RWPE2 (cell line): ENCODE measurements around the gene GSG1L.

Experiments used
- ATAC-seq: fragments of 200-7000 bp; cut with Tn5 transposase; 3 replicates; pipeline ENCODE4 v1.9.1; 2021; ENCODE audit warnings: low read depth
- DNase-seq: peaks from one replicate; pipeline ENCODE4 v3.0.0-alpha.2; 2020; ENCODE audit warnings: low spot score
- H3K27ac ChIP-seq: fragments of 450-650 bp; 2 replicates; pipeline ENCODE4 v1.5.1; 2017; ENCODE audit warnings: mild to moderate bottlenecking; ENCODE audit not compliant: poor library complexity, severe bottlenecking
- H3K27me3 ChIP-seq: fragments of 250-450 bp; sonication (Bioruptor Pico); 2 replicates; pipeline ENCODE4 v1.5.1; 2021; ENCODE audit warnings: mild to moderate bottlenecking, moderate library complexity; ENCODE audit not compliant: insufficient read depth, poor library complexity, severe bottlenecking
- H3K36me3 ChIP-seq: fragments of 250-450 bp; sonication (Bioruptor Pico); 2 replicates; pipeline ENCODE4 v1.5.1; 2020; ENCODE audit warnings: low read depth, mild to moderate bottlenecking, moderate library complexity
- H3K4me1 ChIP-seq: fragments of 250-450 bp; sonication (Bioruptor Pico); 2 replicates; pipeline ENCODE4 v1.5.1; 2021; ENCODE audit warnings: mild to moderate bottlenecking, moderate library complexity; ENCODE audit not compliant: insufficient read depth, poor library complexity, severe bottlenecking
- H3K4me3 ChIP-seq: fragments of 250-450 bp; sonication (Bioruptor Pico); 2 replicates; pipeline ENCODE4 v1.5.1; 2021; ENCODE audit warnings: mild to moderate bottlenecking, moderate library complexity; ENCODE audit not compliant: severe bottlenecking
- H3K9me3 ChIP-seq: fragments of 250-450 bp; sonication (Bioruptor Pico); 2 replicates; pipeline ENCODE4 v1.5.1; 2021; ENCODE audit warnings: mild to moderate bottlenecking, moderate library complexity; ENCODE audit not compliant: severe bottlenecking
- CTCF ChIP-seq: fragments of 450-650 bp; IDR thresholded peaks from one replicate; pipeline ENCODE4 v1.5.1; 2017; ENCODE audit warnings: mild to moderate bottlenecking, moderate library complexity; ENCODE audit not compliant: poor library complexity, severe bottlenecking

Gene GSG1L

GRCh38 chr16:27929818-27930217 lies 133.7 kb downstream of the GSG1L start:
- TF ChIP-seq CTCF = no peak
- Histone ChIP-seq H3K4me1 (no peaks in the 10 kb centered on the region), H3K9me3 (no peaks in the 10 kb centered on the region), H3K4me3 (no peak overlapping the region), H3K27me3 (no peaks in the 10 kb centered on the region), H3K36me3 (no peaks in the 10 kb centered on the region), H3K27ac (no peak overlapping the region)
- ATAC-seq = no peak
- DNase-seq = no peak

- Histone ChIP-seq H3K4me3 (no peak overlapping the region), H3K4me1 (no peaks in the 10 kb centered on the region), H3K36me3 (no peaks in the 10 kb centered on the region), H3K27me3 (no peaks in the 10 kb centered on the region), H3K27ac (no peak overlapping the region), H3K9me3 (no peaks in the 10 kb centered on the region)
- no peak for DNase-seq
- no peak for ATAC-seq
- no peak for TF ChIP-seq CTCF
Measured at GRCh38 chr16:27928542-27928941, 135.0 kb downstream of the GSG1L start.

GRCh38 chr16:27927266-27927901 lies 136.1 kb downstream of the GSG1L start:
- no peaks in the 10 kb centered on the region for H3K4me1 ChIP-seq
- no peak for ATAC-seq
- H3K27ac ChIP-seq = no peak overlapping the region
- no peak overlapping the region for H3K4me3 ChIP-seq
- H3K27me3 ChIP-seq = no peaks in the 10 kb centered on the region
- no peak for TF ChIP-seq CTCF
- no peak for DNase-seq
- H3K9me3 ChIP-seq = no peaks in the 10 kb centered on the region
- no peaks in the 10 kb centered on the region for H3K36me3 ChIP-seq

GRCh38 chr16:27925612-27926011 lies 137.9 kb downstream of the GSG1L start:
- Histone ChIP-seq H3K4me3 (no peak overlapping the region), H3K9me3 (no peaks in the 10 kb centered on the region), H3K4me1 (no peaks in the 10 kb centered on the region), H3K36me3 (no peaks in the 10 kb centered on the region), H3K27me3 (no peaks in the 10 kb centered on the region), H3K27ac (no peak overlapping the region)
- TF ChIP-seq CTCF = no peak
- DNase-seq (no peak), ATAC-seq (no peak)

GRCh38 chr16:27924411-27925118 lies 138.9 kb downstream of the GSG1L start:
- no peaks in the 10 kb centered on the region for H3K9me3 ChIP-seq
- H3K4me1 ChIP-seq = no peaks in the 10 kb centered on the region
- no peaks in the 10 kb centered on the region for H3K27me3 ChIP-seq
- DNase-seq = no peak
- no peak overlapping the region for H3K4me3 ChIP-seq
- no peak for TF ChIP-seq CTCF
- ATAC-seq = no peak; the same call in 2 of the 3 replicates
- H3K27ac ChIP-seq = no peak overlapping the region
- no peaks in the 10 kb centered on the region for H3K36me3 ChIP-seq
